Left ventricle myocardium superior (tissue), 1 donor: ENCODE measurements around the gene SHROOM3. TPM values are rescaled to one million over a fixed set of nuclear protein-coding genes. Genes with fewer than 3 reads are reported as not detected.

Experiments used
- ATAC-seq: fragments of 200-7000 bp; cut with Tn5 transposase; one replicate; pipeline ENCODE4 v1.9.1; 2020; ENCODE audit warnings: mild to moderate bottlenecking, moderate library complexity
- DNase-seq: peaks from one replicate; pipeline ENCODE4 v3.0.0-alpha.2; 2020
- intact Hi-C: fragments of 100-400 bp; cut with micrococcal nuclease; formaldehyde crosslinking; loops from one replicate; pipeline ENCODE4 v1.11.0; 2022
- total RNA-seq: library from RNA; stranded (reverse); fragmentation: NEBNext Ultra II Directional; extraction: Animal tissue kit (Norgen Biotek cat#: 25700); gene quantifications from one replicate; pipeline ENCODE4 v1.2.1, GENCODE V29; 2021
- donor health status: DM: no; HTN: yes; CAD: no; lungs with severe emphysema.

The SHROOM3 gene
- total RNA-seq, 1 donor from 2014 or later = 14.2 TPM

- DNase-seq (no peak), ATAC-seq (no peak)
- intact Hi-C loops = no loop called here
Measured at GRCh38 chr4:76487621-76488020, 52.6 kb downstream of the SHROOM3 start.

GRCh38 chr4:76488455-76488854 lies 53.4 kb downstream of the SHROOM3 start:
- ATAC-seq (no peak), DNase-seq (no peak)
- intact Hi-C loops = no loop called here

GRCh38 chr4:76488888-76489685 lies 54.1 kb downstream of the SHROOM3 start:
- ATAC-seq (peak; percentile 57), DNase-seq (no peak)
- intact Hi-C loops = no loop called here

GRCh38 chr4:76489686-76490161 lies 54.7 kb downstream of the SHROOM3 start:
- no peak for DNase-seq
- intact Hi-C loops = no loop called here
- ATAC-seq = no peak

DNA sequence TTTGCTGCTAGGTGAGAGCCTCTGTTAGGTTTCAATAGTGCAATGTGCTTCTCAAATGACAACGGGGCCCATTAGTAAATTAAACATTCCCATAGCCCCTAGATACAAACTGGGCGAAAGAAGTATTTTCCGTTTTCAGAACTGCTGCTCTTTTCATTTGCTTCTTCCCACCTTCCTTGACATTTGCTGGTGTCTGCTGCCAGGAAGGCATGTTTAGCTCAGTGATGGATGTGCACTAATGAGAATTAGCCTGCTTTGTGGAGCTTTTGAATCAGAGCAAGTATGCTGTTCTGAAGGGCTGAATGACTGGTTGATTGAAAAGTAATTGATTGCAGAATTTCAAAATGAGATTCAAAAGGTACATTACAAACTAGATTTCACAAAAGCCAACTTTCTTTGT lies 57.0 kb downstream of the SHROOM3 start:
- no peak for ATAC-seq
- intact Hi-C loops = no loop called here

DNA sequence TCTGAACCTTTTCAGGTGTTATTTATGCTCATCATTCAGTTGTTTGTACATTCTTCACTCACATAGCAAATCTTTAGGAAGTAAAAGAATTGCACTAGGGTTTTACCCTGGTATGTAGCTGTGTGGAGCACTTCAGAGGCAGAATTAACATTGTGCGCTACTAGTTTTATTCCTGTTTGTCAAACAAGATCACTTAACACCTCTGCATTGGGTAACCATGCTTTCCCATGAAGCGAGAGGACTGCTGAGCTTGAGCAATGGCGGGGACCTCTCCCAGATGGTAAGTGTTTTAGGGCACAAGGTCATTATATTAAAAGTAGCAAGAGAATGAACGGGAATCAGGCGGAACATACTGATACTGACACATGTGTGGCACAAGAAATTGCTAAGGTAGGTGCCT lies 59.2 kb downstream of the SHROOM3 start:
- intact Hi-C loops = no loop called here
- ATAC-seq = no peak

More for the DNA sequence above, 57.0 kb downstream of the SHROOM3 start:
- DNase-seq = no peak

DNA sequence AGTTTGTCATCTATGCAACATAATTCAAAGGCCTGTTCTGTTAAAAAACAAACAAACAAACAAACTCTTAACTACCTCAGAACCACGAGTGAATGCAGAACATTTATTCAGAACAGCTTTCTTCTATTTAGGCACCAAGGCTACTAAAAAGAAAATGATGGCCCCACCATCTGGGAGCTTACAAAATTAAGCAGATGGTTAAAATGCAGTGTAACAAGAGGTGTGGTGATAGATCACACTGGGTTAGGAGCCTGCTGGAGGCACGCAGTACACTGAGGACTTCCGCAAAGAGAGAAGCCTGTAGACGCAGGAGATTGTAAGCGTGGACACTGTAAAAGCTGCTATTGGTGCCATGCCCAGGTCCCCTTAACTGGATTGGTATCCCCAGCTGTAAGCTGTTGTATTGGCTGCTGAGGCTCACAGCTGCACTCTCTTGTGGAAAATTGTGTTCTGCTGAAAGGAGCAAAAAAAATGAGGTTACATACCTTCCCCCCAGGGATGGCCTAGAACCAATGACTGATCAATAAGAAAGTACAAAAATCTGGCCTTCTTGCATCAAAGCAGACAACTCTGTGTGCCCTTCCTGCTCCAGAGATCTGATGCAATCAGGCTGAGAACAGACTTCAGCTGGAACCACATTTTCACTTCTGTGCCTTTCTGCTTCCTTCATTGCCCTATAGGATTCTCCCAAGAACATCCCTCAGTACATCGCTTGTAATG lies 60.0 kb downstream of the SHROOM3 start:
- no peak for DNase-seq
- intact Hi-C loops = no loop called here
- ATAC-seq = no peak

More for the DNA sequence above, 59.2 kb downstream of the SHROOM3 start:
- DNase-seq = no peak

- intact Hi-C loops = no loop called here
- DNase-seq = no peak
- ATAC-seq = no peak
Measured at GRCh38 chr4:76498550-76498949, 63.5 kb downstream of the SHROOM3 start.

- intact Hi-C loops = no loop called here
- ATAC-seq = no peak
- DNase-seq = no peak
Measured at GRCh38 chr4:76499461-76499860, 64.4 kb downstream of the SHROOM3 start.

DNA sequence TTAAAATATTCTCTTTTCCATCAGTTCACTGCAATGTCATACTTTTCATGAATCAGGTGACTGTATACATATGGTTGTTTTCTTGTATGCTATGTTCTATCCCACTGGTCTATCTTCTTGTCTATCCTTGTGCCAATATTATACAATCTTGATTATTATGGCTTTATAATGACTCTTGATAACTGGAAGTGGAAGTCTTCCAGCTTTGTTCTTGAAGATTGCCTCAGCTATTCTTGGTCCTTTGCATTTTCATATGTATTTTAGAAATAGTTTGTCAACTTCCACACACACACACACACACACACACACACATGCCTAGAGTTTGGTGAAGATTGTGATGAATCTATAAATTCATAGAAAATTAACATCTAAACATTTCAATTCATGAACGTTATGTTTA lies 67.9 kb downstream of the SHROOM3 start:
- intact Hi-C loops = loop anchor here (5.0 kb wide), 1 partner anchor 71 kb away; no protein-coding TSS in a partner anchor
- no peak for ATAC-seq
- no peak for DNase-seq

- intact Hi-C loops = loop anchor here (5.0 kb wide), 1 partner anchor 73 kb away; no protein-coding TSS in a partner anchor
- DNase-seq = no peak
- peak; percentile 48 for ATAC-seq
Measured at GRCh38 chr4:76504613-76505465, 69.8 kb downstream of the SHROOM3 start.

DNA sequence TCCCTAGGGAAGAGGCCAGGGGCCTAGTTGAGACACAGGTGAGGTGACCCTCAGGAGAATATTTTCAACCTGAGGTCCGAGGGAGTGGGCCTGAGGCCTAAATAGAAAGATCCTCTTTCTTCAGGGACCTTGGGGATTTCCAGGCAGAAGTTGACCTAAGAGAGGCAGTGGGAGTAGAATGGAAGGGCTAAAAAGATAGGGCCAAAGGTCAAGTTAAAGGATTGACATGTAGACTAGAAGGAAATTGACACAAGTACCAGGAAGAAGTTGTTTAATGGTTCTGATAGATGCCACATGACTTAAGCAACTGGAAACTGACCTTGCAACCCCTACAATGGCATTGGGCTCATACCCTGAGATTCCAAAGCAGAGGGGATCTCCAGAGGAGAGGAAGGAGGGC lies 76.9 kb downstream of the SHROOM3 start:
- DNase-seq (no peak), ATAC-seq (no peak)
- intact Hi-C loops = loop anchor here (5.0 to 10.0 kb wide), 3 partner anchors 73 to 690 kb away; no protein-coding TSS in a partner anchor

DNA sequence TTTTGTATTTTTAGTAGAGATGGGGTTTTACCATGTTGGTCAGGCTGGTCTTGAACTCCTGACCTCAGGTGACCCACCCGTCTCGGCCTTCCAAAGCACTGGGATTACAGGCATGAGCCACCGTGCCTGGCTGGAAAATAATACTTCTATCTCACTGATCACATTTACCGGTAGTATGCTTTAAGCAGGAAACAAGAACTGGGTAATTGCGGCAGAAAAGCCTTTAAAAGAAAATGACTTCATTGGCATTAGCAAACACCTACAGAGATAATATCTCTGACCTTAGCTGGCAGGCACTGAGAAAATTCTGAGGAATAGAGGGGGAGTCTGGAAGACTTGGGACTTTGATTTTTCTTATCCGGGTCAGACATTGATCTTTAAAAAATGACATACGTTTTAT lies 78.5 kb downstream of the SHROOM3 start:
- intact Hi-C loops = loop anchor here (5.0 to 10.0 kb wide), 3 partner anchors 71 to 689 kb away; no protein-coding TSS in a partner anchor
- DNase-seq = no peak
- no peak for ATAC-seq

DNA sequence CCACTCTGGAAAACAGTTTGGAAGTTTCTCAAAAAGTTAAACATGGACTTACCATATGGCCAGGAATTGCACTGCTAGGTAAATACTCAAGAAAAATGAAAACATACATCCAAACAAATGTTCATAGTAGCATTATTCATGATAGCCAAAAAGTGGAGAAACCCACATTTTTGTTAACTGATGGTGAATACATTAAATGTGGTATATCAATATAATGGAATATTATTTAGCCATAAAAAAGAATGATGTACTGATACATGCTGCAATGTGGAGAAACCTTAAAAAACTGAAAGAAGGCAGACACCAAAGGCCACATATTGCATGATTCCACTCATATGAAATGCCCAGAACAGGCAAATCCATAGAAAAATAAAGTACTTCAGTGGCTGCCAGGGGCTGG lies 79.1 kb downstream of the SHROOM3 start:
- intact Hi-C loops = loop anchor here (5.0 to 10.0 kb wide), 3 partner anchors 71 to 688 kb away; no protein-coding TSS in a partner anchor

DNA sequence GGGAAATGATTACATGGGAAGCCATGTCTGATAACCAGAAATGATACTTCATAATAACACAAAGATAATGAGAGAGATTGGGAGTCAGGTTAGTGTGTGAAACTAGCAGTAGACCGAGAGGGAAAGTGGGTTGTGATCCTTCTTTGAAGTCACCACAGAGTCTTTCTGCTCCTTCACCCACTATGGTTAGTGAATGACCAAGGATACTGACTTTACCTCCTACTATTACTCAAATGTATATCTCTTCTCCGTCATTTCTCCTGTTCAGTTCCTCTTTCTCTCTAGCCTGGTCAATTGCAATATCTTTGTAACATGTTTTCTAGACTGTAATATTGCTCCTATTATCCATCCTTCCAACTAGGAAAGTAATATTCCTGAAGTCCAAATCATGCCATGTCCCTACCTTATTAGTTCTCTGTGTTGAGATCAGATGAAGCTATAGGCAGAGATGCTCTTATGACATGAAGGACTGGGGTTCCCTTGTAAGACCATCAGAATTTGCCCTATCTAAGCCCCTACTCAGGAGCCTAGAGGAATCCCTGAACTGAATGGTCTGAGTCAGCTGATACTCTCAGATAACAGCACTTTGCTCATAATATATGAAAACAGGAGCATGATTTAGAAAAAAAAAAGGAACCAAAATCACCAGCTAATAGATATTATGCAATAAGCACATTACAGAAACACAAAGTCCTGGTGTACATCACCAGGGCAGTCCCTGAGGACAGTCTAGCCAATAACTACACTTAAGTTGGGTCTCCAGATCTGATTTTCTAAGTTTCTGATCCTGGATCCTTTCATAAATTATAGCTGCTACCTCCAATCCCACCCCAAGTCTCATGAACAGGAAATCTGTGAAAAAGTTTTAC lies 81.2 kb downstream of the SHROOM3 start:
- intact Hi-C loops = loop anchor here (10.0 kb wide), 1 partner anchor 69 kb away; no protein-coding TSS in a partner anchor
- ATAC-seq (no peak), DNase-seq (no peak)

More for the DNA sequence above, 79.1 kb downstream of the SHROOM3 start:
- ATAC-seq (no peak), DNase-seq (no peak)

DNA sequence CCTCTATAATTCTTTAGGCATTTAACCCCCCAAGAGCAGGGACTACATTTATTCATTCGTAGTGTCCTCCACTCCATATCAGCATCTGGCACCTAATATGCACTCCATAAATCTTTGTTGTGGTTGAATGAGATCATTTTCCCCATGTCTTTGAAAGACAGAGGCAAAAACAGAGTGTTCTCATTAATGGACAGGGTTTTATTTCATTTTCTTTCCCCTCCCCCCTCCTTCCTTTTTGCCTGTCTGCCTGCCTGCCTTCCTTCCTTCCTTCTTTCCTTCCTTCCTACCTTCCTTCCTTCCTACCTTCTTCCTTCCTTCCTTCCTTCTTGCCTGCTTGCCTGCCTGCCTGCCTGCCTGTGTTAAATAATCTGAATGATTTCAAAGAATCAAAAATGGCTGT lies 83.2 kb downstream of the SHROOM3 start:
- no peak for ATAC-seq
- intact Hi-C loops = loop anchor here (10.0 kb wide), 1 partner anchor 67 kb away; no protein-coding TSS in a partner anchor
- DNase-seq = no peak

- ATAC-seq (peak; percentile 66), DNase-seq (peak; percentile 53)
- intact Hi-C loops = no loop called here
Measured at GRCh38 chr4:76523593-76523992, 88.6 kb downstream of the SHROOM3 start.

DNA sequence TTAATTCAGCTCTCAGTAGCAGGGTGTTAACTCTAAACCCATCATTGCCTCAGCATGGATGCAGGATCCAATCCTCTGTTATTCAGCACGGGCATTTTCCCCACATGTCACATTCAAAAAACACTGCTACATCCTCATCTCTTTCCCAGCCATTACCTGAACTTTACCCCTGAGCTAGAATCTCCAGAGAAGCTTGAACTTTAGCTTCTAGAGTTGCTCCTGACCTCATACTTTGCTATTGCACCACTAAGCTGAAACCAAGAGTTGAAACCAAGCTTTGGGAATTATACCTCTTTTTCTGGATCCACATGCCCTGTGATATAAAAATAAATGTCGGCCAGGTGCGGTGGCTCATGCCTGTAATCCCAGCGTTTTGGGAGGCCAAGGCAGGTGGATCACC lies 90.7 kb downstream of the SHROOM3 start:
- ATAC-seq = no peak
- intact Hi-C loops = no loop called here
- no peak for DNase-seq
